ENCODE data around the gene AIPL1. TPM values are rescaled to one million over a fixed set of nuclear protein-coding genes. Genes with fewer than 3 reads are reported as not detected.

The AIPL1 gene
- total and polyA plus RNA-seq, 2 of the 13 experiments (the other 11 are each of a cell fraction or from before 2014, with no cell fraction given) = not detected

GRCh38 chr17:6474906-6475305 lies 40.0 kb upstream of the AIPL1 start:
- intact Hi-C loops (cut with micrococcal nuclease; ENCODE audit: unreplicated experiment) = loop anchor here (10.0 kb wide), 1 partner anchor 80 kb away; the partner anchor contains the start of gene PITPNM3

More at GRCh38 chr17:6474906-6475305, 40.0 kb upstream of the AIPL1 start:
- ATAC-seq = no peak
- Histone ChIP-seq H3K79me2 (ENCODE audit: insufficient read depth, low read length) (no peaks in the 10 kb centered on the region), H2AFZ (ENCODE audit: low read length) (no peak overlapping the region), H3K4me2 (ENCODE audit: low read depth, low read length) (no peak overlapping the region), H4K20me1 (ENCODE audit: insufficient read depth, low read length) (no peaks in the 10 kb centered on the region), H3K4me3 (replicated peaks in 1 of 3; ENCODE audit: insufficient read depth in 1 of 3, low read depth in 2 of 3, low read length in 3 of 3) (no peak overlapping the region), H3K27ac (ENCODE audit: extremely low read length, insufficient read depth, low read length) (no peak overlapping the region), H3K9me3 (ENCODE audit: low read length) (no peaks in the 10 kb centered on the region), H3K4me1 (ENCODE audit: insufficient read depth, low read length) (no peaks in the 10 kb centered on the region), H3K36me3 (replicated peaks in 1 of 2; ENCODE audit: control insufficient read depth in 1 of 2, insufficient read depth in 2 of 2, low read length in 2 of 2) (no peaks in the 10 kb centered on the region), H3K9ac (ENCODE audit: insufficient read depth, low read depth, low read length) (no peak overlapping the region), H3K27me3 (ENCODE audit: control insufficient read depth in 1 of 2, insufficient read depth in 2 of 2, low read length in 2 of 2) (no peaks in the 10 kb centered on the region)
- WGBS (ENCODE audit: low lambda C conversion rate) = 44% methylated on average over 5 of the region's 7 CpGs
- no TSS peak for BruUV-seq (replicated peaks)
- DNase-seq (ENCODE audit: low spot score) = no peak
- TF ChIP-seq CCAR2 (optimal IDR thresholded peaks at IDR 0.05; ENCODE audit: low read depth, low read length) (no peak), SMARCE1 (IDR thresholded peaks at IDR 0.05; ENCODE audit: borderline replicate concordance) (no peak), NCOA1 (CRISPR knock-in tag; IDR thresholded peaks at IDR 0.05) (no peak), IRF9 (CRISPR knock-in tag; IDR thresholded peaks at IDR 0.05; ENCODE audit: borderline replicate concordance) (no peak), CBX5 (CRISPR knock-in tag; IDR thresholded peaks at IDR 0.05; ENCODE audit: borderline replicate concordance) (no peak), ZNF136 (CRISPR knock-in tag; IDR thresholded peaks at IDR 0.05; ENCODE audit: low read depth) (no peak), ZNF75D (CRISPR knock-in tag; IDR thresholded peaks at IDR 0.05; ENCODE audit: borderline replicate concordance) (no peak), ARNT2 (CRISPR knock-in tag; IDR thresholded peaks at IDR 0.05; ENCODE audit: low read depth) (no peak), ZNF629 (CRISPR knock-in tag; conservative IDR thresholded peaks at IDR 0.05) (no peak), ISL2 (CRISPR knock-in tag; IDR thresholded peaks at IDR 0.05) (no peak), ZFP36L1 (CRISPR knock-in tag; IDR thresholded peaks at IDR 0.05) (no peak), HNRNPK (IDR thresholded peaks at IDR 0.05; ENCODE audit: low read depth, low read length, poor library complexity, severe bottlenecking) (no peak), HMG20B (CRISPR knock-in tag; conservative IDR thresholded peaks at IDR 0.05) (no peak), RNF219 (CRISPR knock-in tag; IDR thresholded peaks at IDR 0.05) (no peak), NR2F1 (CRISPR knock-in tag; IDR thresholded peaks at IDR 0.05) (no peak)
- ChIA-PET CTCF (ENCODE audit: low intra/inter-chr PET ratio, low total read pairs) (no interaction called here), POLR2A (no interaction called here)
- no peak for FAIRE-seq
- in situ Hi-C loops (cut with HindIII; ENCODE audit: extremely low pct_ligation_motif_present, low pct_unique_long_range_greater_than_20kb) = loop anchor here (5.0 kb wide), 1 partner anchor 167 kb away; the partner anchor contains the start of genes KIAA0753 and TXNDC17
